ENCODE measurements around the gene EPN2. TPM values are rescaled to one million over a fixed set of nuclear protein-coding genes. Genes with fewer than 3 reads are reported as not detected.
A peak's percentile ranks its signal among the peaks of the same experiment; 100 is the strongest.

Gene EPN2
- polyA plus RNA-seq, 3 donors, result 0.93 TPM; not detected in 2

DNA sequence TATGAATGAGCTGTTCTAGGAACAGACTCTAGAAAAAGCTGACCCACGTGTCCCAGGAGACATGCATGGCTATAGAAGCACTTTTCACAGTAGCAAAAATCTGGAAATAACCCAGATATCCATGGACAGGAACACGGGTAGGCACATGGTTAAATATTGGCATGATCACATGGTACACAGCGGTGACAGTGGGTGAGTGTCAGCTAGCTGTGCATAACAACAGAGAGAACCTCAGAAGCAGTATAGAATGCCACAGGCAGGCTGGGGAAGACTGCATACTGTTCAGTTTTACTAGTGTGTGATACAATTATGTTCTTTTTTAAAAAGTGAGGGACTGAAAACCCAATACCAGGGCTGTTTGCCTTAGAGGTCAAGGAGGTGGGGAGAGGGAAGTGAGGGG, 31.4 kb downstream of the EPN2 start:
- Mint-ChIP-seq H3K27ac (no peak overlapping the region), H3K36me3 (no peaks in the 10 kb centered on the region), H3K9me3 (no peaks in the 10 kb centered on the region), H3K4me1 (peaks cover 20% of the 10 kb centered on the region), H3K4me3 (peak overlapping the region in 1 of 2 donors; percentile 27), H3K27me3 (ENCODE audit: low read depth in 3 of 3) (peaks cover 31 to 51% (median 43%) of the 10 kb centered on the region in 3 donors)
- Histone ChIP-seq H3K4me1 (ENCODE audit: control insufficient read depth in 1 of 2, insufficient read depth in 2 of 2, low read length in 2 of 2) (peaks cover 14% of the 10 kb centered on the region in 2 donors), H3K79me2 (ENCODE audit: insufficient read depth, low read length) (no peaks in the 10 kb centered on the region), H3K27me3 (ENCODE audit: control insufficient read depth in 2 of 2, insufficient read depth in 2 of 2, low read length in 2 of 2) (peaks cover 18 to 30% of the 10 kb centered on the region in 2 donors), H3K9ac (ENCODE audit: insufficient read depth, low read length, poor library complexity, severe bottlenecking) (no peak overlapping the region), H2AFZ (ENCODE audit: insufficient read depth, low read depth, low read length, poor library complexity, severe bottlenecking) (no peak overlapping the region), H3K27ac (ENCODE audit: low read depth in 1 of 2, low read length in 2 of 2) (no peak overlapping the region), H3K36me3 (replicated peaks in 1 of 2; ENCODE audit: control insufficient read depth in 1 of 2, insufficient read depth in 2 of 2, low read length in 2 of 2) (no peaks in the 10 kb centered on the region), H3K4me2 (replicated peaks; ENCODE audit: extremely low read depth, low read length, poor library complexity, severe bottlenecking) (no peak overlapping the region), H3K9me3 (replicated peaks in 1 of 2; ENCODE audit: control insufficient read depth in 1 of 2, insufficient read depth in 1 of 2, low read length in 2 of 2) (no peaks in the 10 kb centered on the region), H4K20me1 (ENCODE audit: insufficient read depth, low read length) (no peaks in the 10 kb centered on the region), H3K4me3 (replicated peaks in 1 of 3; ENCODE audit: low read depth in 2 of 3, low read length in 3 of 3) (no peak overlapping the region)
- 78% methylated on average over 3 of the region's 3 CpGs for WGBS (ENCODE audit: insufficient coverage)
- intact Hi-C loops (cut with micrococcal nuclease), result no loop called here
- TF ChIP-seq, protein P1, sequence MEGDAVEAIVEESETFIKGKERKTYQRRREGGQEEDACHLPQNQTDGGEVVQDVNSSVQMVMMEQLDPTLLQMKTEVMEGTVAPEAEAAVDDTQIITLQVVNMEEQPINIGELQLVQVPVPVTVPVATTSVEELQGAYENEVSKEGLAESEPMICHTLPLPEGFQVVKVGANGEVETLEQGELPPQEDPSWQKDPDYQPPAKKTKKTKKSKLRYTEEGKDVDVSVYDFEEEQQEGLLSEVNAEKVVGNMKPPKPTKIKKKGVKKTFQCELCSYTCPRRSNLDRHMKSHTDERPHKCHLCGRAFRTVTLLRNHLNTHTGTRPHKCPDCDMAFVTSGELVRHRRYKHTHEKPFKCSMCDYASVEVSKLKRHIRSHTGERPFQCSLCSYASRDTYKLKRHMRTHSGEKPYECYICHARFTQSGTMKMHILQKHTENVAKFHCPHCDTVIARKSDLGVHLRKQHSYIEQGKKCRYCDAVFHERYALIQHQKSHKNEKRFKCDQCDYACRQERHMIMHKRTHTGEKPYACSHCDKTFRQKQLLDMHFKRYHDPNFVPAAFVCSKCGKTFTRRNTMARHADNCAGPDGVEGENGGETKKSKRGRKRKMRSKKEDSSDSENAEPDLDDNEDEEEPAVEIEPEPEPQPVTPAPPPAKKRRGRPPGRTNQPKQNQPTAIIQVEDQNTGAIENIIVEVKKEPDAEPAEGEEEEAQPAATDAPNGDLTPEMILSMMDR (IDR thresholded peaks at IDR 0.05), result no peak
- DNase-seq, result no peak

DNA sequence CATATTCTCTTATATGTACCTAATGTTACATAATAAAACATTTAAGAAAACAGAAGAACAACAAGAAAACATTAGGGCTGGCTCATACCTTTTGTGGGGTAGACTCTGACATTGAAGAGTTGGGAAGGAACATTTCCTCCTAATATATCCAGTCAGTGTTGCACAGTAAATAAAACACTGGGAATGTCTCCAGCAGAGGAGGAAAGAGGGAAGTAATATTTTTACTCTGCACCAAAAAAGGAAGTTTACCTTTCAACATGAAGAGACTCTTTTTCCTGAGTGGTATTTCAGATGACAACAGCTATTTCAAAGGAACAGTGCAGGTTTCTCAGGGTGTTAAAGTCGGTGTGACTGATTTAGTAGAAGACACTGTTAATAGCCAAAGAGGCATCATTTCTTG, 31.9 kb downstream of the EPN2 start:
- 0% methylated on average over 1 of the region's 1 CpG for WGBS (ENCODE audit: insufficient coverage)
- no peak overlapping the region for H3K4me2 ChIP-seq (replicated peaks; ENCODE audit: extremely low read depth, low read length, poor library complexity, severe bottlenecking)
- H3K27ac Mint-ChIP-seq, result peak overlapping the region in 1 of 7 donors; percentile 34

More for the DNA sequence above, 31.9 kb downstream of the EPN2 start:
- DNase-seq, result peak in 2 of 3 donors; percentile 12 to 34
- Histone ChIP-seq H3K9me3 (replicated peaks in 1 of 2; ENCODE audit: control insufficient read depth in 1 of 2, insufficient read depth in 1 of 2, low read length in 2 of 2) (no peaks in the 10 kb centered on the region), H3K27me3 (ENCODE audit: control insufficient read depth in 2 of 2, insufficient read depth in 2 of 2, low read length in 2 of 2) (peaks cover 18 to 33% of the 10 kb centered on the region in 2 donors), H3K4me1 (ENCODE audit: control insufficient read depth in 1 of 2, insufficient read depth in 2 of 2, low read length in 2 of 2) (peaks cover 14% of the 10 kb centered on the region in 2 donors), H4K20me1 (ENCODE audit: insufficient read depth, low read length) (no peaks in the 10 kb centered on the region), H3K27ac (ENCODE audit: low read depth in 1 of 2, low read length in 2 of 2) (no peak overlapping the region), H3K36me3 (replicated peaks in 1 of 2; ENCODE audit: control insufficient read depth in 1 of 2, insufficient read depth in 2 of 2, low read length in 2 of 2) (no peaks in the 10 kb centered on the region), H2AFZ (ENCODE audit: insufficient read depth, low read depth, low read length, poor library complexity, severe bottlenecking) (no peak overlapping the region), H3K9ac (ENCODE audit: insufficient read depth, low read length, poor library complexity, severe bottlenecking) (no peak overlapping the region), H3K79me2 (ENCODE audit: insufficient read depth, low read length) (no peaks in the 10 kb centered on the region), H3K4me3 (replicated peaks in 1 of 3; ENCODE audit: low read depth in 2 of 3, low read length in 3 of 3) (no peak overlapping the region)
- peak overlapping the region in 1 of 2 donors; percentile 40 for H3K4me3 Mint-ChIP-seq
- H3K9me3 Mint-ChIP-seq, result no peaks in the 10 kb centered on the region
- H3K4me1 Mint-ChIP-seq, result peaks cover 22% of the 10 kb centered on the region
- H3K27me3 Mint-ChIP-seq (ENCODE audit: low read depth in 3 of 3), result peaks cover 33 to 55% (median 44%) of the 10 kb centered on the region in 3 donors
- no peaks in the 10 kb centered on the region for H3K36me3 Mint-ChIP-seq
- intact Hi-C loops (cut with micrococcal nuclease), result no loop called here
- TF ChIP-seq, protein P1 (IDR thresholded peaks at IDR 0.05), result no peak

Data from CD14-positive monocyte (primary cell).